H1 (cell line): ENCODE results near the gene ZFAND2B. TPM values are rescaled to one million over a fixed set of nuclear protein-coding genes. Genes with fewer than 3 reads are reported as not detected.

Experiments used
- BRCA1 ChIP-seq: IDR thresholded peaks from 2 replicates; pipeline ENCODE4 v1.6.1; 2012; ENCODE audit warnings: low read depth, low read length, improper control_type of control experiment
- CHD7 ChIP-seq: fragments of 300-600 bp; sonication (generic); IDR thresholded peaks from 2 replicates; pipeline ENCODE4 v1.7.1; 2012; ENCODE audit warnings: low read length, moderate library complexity, mild to moderate bottlenecking, inconsistent platforms; ENCODE audit not compliant: insufficient replicate concordance
- POLR2AphosphoS5 ChIP-seq: IDR thresholded peaks from 2 replicates; pipeline ENCODE4 v1.6.1; 2011; ENCODE audit warnings: low read depth, low read length
- RBBP5 ChIP-seq: IDR thresholded peaks from 2 replicates; pipeline ENCODE4 v1.7.1; 2012; ENCODE audit warnings: low read depth, mild to moderate bottlenecking, inconsistent platforms, low read length, moderate library complexity, borderline replicate concordance
- RFX5 ChIP-seq: IDR thresholded peaks from 2 replicates; pipeline ENCODE4 v1.6.1; 2011; ENCODE audit warnings: low read depth, low read length, improper control_type of control experiment, borderline replicate concordance
- RNF2 ChIP-seq: fragments of 200-900, 300-1000 bp; sonication (generic); IDR thresholded peaks from 2 replicates; pipeline ENCODE4 v1.7.1; 2016; ENCODE audit warnings: borderline replicate concordance, low read depth, mild to moderate bottlenecking, antibody characterized with exemption, low read length; ENCODE audit not compliant: poor library complexity, severe bottlenecking; ENCODE audit errors: missing control alignments
- SIRT6 ChIP-seq: IDR thresholded peaks from one replicate; pipeline ENCODE4 v1.7.1; 2012; ENCODE audit warnings: low read length, inconsistent platforms
- SIX5 ChIP-seq: IDR thresholded peaks from 2 replicates; pipeline ENCODE4 v1.6.1; 2011; ENCODE audit warnings: mild to moderate bottlenecking, low read depth, low read length
- TAF7 ChIP-seq: optimal IDR thresholded peaks from 2 replicates; pipeline ENCODE3; 2011; ENCODE audit warnings: low read depth, mild to moderate bottlenecking, inconsistent platforms, low read length, moderate library complexity, borderline replicate concordance
- TCF12 ChIP-seq: IDR thresholded peaks from 2 replicates; pipeline ENCODE4 v1.6.1; 2011; ENCODE audit warnings: low read depth, mild to moderate bottlenecking, low read length
- polyA plus RNA-seq, 7 experiments: library from polyadenylated mRNA; depleted of rRNA in 3 of 7; stranded (reverse) in 5 of 7; unstranded in 2 of 7; fragments of >200 nt in 5 of 7; fragments of 200-250 nt in 2 of 7; gene quantifications; 1 replicate in 5 of 7; 2 replicates in 1 of 7; 4 replicates in 1 of 7; pipeline versions ENCODE4 v1.2.1 to v1.2.3, GENCODE V29; 2011 to 2013; ENCODE audit warnings: missing spikeins in 2 of 7, mixed read lengths in 2 of 7
- total RNA-seq: library from RNA; stranded (reverse); fragmentation: NEBNext Ultra II Directional; extraction: Animal tissue kit (Norgen Biotek cat#: 25700); gene quantifications from 2 replicates; pipeline ENCODE4 v1.2.1, GENCODE V29; 2021

Gene ZFAND2B
- total and polyA plus RNA-seq, 2 of the 8 experiments (the other 6 are each of a cell fraction or from before 2014, with no cell fraction given), result 16.0 to 17.9 TPM

GRCh38 chr2:219207884-219208740 is 1.5 kb downstream of the ZFAND2B start (continued):
- TF ChIP-seq CHD7 (no peak), RNF2 (no peak), TCF12 (no peak), SIX5 (no peak), BRCA1 (no peak), RFX5 (no peak), SIRT6 (no peak), POLR2AphosphoS5 (no peak), TAF7 (no peak), RBBP5 (no peak)
